NCI-H146 (cell line): ENCODE measurements around the gene GPX2.

Experiments
- DNase-seq: peaks from one replicate; lab custom pipeline; 2025; lab: John Stamatoyannopoulos, UW

Gene GPX2

DNA sequence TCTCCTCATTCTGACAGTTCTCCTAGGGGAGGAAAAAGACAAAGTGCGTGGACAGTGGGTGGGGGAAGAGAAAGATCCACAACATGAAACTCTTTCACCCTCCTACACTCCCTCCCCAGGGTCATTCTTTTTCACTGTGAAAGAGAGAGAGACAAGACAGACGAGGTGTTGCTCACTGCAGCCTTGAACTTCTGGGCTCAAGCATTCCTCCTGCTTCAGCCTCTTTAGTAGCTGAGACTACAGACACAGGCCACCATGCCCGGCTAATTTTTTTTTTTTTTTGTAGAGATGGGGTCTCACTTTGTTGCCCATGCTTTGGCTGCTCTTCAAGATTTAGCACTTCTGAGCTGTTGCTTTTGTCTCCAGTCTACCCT, 2.7 kb downstream of the GPX2 start:
- DNase-seq = no peak

DNA sequence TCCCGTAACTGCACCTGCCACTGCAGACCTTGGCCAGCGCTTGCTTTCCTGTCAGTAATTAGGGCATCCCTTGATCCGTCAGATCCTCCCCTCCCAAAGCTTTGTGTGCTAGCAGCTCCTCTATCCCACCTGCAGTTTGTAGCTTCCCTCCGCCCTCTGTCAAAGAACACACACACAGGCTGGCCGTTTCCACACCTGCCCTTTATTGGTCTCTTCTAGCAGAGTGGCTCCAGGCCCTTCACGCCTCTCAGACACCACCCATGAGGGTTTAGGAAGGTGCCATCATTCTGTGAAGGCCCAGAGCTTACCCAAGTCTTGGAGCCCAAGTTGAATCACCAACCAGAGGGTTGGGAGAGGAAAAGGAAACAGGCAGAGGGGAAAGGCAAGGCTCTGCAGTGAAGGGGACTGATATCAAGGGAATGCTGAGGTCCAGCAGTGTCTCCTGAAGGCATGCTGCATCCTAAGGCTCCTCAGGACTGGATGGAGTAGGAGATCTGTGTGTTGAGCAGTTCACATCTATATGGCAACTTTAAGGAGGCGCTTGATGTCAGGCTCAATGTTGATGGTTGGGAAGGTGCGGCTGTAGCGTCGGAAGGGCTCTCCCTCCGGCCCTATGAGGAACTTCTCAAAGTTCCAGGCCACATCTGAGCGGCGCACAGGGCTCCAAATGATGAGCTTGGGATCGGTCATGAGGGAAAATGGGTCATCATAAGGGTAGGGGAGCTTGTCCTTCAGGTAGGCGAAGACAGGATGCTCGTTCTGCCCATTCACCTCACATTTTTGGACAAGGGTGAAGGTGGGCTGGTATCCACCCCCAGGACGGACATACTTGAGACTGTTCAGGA, 3.4 kb downstream of the GPX2 start:
- DNase-seq = peak; percentile 78

DNA sequence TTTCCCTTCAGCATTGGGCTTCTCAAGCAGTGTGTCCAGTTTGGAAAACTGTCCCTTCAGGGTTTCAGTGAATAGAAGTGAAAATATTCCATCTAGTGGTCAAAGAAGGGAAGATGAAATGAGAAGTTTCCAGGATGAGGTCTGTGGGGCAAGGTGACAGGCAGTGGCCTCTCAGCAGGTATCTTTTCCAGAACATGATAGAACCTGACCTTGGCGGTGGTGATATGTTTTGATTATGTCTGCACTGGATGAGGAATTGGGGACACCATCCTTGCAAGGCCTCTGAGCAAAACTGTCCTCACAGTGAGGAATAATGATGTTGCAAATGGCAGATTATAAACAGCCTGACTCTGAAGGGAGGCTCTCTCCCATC, 4.7 kb downstream of the GPX2 start:
- no peak for DNase-seq

DNA sequence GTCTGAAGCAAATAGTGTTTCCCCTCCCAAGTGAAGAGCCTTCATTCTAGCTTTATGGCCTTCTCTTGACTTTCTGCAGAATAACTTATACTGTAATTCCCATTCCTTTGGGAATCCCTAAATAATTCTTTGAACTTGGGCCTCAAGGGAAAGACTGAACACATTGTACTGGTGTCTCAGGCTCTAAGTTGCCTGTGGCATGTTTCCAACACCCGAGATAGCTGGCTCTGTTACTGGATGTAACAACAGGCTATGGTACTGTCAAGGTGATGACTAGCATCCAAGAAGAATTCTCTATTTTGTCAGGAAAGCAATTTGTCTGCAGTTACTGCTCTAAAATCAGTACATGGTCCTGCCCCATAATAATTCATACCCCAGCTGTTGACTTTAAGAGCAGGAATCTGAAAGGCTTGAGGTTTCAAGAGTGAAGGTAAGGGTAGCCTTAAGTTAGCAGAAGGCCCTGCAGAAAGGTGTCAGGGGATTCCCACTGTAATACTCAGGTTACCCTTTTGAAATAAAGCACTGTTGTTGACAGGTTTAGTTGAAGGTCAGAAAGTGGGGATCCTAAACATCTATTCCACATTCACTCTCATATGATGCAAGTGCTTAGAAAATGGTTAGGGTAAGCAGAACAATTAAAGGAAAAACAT, 5.2 kb downstream of the GPX2 start:
- no peak for DNase-seq

DNA sequence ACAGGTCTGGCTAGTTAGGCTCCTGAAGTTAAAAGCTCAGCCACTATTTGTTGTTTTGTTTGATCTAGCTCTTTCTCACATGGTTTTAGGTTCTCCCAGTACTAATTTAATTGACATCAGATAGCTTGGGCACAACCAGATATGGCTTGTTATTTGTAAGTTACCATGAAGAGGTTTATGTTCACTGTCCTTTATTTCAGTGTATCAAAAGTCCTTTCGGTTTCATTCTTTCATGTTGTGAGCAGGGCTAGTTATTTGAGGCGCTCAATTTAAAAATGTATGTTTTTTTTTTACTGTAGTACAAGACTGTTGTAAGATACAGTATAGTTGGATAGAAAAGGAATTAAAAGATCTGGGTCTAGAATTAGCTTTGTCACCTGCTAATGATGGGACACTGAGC, 7.0 kb downstream of the GPX2 start:
- no peak for DNase-seq

DNA sequence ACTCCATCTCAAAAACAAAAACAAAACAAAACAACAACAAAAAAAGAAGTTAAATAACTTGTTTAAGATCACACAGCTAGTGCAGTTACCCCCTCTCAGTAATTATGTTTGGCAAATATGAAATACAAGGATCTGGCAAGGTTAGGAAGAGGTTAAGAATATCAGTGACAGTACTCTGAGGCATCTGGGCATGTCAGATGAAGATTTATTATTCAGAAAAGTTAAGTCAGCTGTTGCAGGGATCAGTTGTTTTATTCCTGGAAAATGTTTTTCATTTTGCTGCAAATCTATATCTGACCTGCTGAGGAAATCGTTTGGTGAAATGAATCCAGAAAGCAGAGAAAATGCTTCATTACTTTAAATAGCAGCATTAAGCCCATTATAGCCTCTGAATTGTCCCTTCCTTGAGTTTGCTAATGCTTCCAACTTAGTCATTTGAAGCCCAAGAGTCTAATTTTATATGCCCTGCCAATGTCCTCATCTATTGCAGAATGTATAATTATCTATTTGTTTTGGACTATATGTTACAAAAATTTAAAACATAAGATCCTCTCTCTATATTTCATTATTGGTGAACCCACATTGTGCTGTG, 8.1 kb downstream of the GPX2 start:
- DNase-seq = no peak

DNA sequence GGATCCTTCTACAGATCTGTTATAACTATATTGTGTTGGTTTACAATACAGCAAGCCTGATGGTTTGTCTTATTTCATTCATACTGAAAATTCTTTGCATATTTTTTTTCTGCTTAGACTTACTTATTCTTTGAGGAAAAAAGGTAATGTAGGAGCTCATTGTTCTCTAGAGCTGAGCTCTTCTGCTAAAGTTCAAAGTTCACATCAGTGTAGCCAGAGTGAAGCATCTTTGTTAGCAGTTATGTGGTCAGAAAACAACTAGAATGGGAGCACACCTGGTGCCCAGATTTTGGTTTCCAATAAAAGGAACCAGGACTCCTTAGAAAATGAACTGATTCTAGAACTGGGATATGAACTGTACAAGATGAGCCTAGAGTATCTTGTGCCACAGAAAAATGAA, 10.3 kb downstream of the GPX2 start:
- no peak for DNase-seq

DNA sequence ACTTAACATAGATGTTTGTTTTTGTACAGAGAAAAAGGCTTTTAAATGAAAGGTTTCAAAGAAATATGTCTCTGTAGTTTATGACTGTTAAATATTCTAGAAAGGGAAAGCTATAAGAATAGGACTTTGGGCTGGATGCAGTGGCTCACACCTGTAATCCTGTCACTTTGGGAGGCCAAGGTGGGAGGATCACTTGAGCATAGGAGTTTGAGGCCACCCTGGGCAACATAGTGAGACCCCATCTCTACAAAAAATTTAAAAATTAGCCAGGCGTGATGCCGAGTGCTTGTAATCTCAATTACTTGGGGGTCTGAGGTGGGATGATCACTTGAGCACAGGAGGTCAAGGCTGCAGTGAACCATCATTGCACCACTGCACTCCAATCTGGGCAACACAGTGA, 11.4 kb downstream of the GPX2 start:
- DNase-seq = no peak

DNA sequence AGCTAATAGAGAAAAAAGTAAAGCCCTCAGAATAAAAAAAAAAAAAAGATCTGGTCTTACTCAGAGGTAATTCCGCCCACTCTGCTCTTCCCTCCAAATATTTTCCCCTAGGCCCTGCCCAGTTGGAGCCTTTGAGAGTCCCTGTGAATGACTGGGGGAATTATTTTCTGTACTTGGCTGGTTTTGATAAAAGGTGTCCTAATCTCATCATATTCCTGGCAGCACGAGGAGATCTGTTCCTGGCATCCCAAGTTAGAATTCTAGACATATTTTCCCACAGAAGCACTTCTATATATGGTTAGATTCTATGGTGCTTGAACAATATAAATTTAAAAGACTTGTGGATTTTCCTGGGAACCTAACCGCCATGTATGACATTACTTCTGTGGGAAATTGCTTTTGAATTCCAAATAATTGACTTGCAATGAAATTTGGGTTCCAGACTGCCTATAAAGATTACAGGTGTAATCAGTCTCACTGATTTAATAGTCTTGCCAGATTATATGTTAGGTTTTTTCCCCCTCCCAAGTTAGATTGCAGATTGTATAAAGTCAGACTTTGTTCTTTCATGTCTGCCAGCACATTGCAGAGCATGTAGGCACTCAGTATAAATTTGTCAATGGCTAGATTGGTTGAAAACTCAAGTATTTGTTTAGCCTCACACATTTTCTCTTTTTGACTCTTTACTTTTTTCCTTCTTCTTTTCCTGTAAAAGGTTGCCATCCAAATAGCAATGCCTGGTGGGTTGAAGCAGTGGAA, 12.3 kb downstream of the GPX2 start:
- DNase-seq = no peak

DNA sequence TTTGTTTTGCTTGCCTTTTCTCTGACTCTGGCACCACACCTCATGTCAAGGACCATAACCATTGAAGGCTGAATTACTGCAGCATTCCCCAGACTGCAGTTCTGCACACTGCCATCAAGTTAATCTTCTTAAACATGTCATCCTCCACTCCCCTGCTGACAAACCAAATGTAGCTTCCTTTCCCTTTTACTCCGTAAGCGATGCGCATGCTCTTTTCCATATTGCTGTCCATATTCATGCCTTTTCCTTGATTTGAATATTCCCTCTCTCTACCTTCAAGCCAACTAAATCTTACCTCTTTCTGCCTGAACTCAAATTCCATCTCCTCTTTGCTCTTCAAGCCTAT, 13.6 kb downstream of the GPX2 start:
- no peak for DNase-seq

DNA sequence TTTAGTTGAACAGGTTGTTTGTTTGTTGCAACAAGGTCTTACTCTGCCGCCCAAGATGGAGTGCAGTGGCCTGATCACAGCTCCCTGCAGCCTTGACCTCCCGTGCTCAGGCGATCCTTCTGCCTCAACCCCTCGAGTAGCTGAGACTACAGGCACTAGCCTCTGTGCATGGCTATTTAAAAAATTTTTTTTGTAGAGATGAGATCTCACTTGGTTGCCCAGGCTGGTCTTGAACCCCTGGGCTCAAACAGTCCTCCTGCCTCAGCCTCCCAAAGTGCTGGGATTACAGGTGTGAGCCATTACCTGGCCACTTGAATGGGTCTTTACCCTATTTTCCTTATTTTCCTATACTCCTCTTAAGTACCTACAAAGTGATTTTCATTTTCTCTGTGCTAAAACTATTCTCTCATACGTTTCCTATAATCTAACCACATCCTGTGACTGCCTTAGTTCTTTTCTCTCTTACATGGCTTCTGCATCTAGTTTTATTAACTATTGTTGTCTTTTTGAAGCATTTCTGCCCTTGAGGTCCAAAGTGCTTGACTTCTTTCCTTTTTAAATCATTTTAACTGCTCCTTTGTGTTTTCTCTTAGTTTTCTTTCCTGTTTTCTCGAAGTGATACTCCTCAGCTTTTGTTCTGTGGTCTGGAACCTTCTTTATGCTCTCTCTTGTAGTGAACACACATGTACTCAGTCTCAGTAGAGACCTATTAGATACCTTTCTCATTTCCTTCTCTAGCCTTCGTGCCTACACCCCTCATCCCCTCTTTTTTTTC, 14.1 kb downstream of the GPX2 start:
- no peak for DNase-seq

DNA sequence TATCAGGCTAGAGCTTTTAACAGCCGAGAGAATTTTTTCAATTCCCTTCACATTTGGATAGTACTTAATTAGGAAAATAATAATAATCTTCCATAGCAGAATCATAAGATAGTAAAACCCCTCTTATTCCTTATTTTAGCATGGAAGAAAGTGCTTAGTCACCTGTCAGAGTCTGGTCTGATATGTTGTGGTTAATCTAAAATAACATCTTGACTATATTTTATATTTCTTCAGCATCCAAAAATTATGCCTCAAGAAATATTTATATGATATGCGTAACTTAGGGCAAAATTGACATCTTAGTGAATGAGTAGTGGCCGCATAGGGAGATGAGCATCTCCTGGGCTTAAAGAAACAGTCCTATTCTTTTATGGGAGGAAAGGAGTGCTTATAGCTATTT, 15.5 kb downstream of the GPX2 start:
- no peak for DNase-seq

DNA sequence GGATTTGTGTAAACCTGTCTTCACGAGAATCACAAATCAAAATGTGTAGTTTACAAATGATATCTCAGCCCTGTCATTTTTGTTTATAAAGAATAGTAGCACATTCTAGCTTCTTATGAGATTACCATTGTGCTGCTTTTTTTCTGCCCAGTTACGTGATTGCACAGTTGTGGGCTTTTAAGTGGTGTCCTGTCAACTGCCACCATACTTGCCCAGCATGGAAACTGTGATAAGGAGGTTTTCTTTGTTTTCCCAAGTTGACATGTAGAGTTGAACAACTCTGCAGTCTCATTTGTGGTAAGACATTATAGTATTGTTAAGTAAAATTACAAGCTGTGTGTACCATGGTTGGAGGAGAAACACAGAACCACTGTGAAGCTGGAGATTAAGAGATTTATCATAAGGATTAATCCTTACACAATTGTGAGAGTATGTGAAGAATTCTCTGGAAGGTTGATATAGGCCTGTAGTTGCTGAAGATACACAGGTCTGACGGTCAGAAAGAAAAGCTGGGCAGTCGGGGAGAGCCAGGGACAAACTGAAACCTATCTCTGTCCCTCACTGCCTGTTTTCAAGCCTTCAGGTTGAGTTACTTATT, 16.0 kb downstream of the GPX2 start:
- DNase-seq = no peak

DNA sequence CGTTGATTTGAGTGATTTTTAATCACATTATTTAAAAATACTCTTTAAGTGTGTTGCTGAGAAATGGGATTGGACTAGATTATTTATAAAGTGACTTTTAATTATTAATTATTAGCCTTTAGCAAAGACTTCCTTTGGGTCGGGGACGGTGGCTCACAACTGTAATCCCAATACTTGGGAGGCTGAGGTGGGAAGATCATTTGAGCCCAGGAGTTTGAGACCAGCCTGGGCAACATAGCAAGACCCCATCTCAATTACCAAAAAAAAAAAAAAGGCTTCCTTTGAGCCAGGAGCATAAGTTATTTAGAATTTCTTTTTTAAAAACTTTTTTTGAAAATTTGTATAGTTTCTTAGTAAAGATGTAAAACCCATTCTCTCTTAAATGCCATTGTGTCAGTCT, 19.5 kb downstream of the GPX2 start:
- DNase-seq = no peak

DNA sequence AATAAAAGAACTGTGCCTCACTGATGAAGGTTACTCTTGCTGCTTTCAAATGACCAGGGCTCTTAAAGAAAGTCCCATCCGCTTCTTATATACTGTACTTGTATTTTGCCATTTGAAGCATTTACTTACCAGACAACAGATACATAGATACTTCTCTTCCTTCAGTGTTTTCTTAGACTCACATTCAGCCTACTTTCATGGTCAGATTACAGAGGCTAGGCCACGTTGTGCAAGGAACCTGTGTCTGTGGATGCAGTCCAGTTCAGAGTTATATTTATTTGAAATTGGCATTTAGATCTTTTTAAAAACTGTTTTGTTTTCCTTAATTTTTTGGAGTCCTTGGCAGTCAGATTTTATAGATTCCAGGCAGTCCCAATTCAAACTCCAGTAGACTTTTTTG, 22.1 kb downstream of the GPX2 start:
- no peak for DNase-seq

DNA sequence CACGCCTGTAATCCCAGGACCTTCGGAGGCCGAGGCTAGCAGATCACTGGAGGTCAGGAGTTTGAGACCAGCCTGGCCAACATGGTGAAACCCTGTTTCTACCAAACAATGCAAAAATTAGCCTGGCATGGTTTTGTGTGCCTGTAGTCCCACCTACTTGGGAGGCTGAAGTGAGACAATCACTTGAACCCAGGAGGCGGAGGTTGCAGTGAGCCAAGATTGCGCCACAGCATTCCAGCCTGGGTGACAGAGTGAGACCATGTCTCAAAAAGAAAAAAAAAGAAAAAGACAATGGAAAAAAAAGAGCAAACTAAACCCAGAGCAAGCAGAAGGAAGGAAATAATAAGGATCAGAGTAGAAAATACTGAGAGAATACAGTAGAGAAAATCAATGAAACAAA, 22.9 kb downstream of the GPX2 start:
- DNase-seq = no peak

DNA sequence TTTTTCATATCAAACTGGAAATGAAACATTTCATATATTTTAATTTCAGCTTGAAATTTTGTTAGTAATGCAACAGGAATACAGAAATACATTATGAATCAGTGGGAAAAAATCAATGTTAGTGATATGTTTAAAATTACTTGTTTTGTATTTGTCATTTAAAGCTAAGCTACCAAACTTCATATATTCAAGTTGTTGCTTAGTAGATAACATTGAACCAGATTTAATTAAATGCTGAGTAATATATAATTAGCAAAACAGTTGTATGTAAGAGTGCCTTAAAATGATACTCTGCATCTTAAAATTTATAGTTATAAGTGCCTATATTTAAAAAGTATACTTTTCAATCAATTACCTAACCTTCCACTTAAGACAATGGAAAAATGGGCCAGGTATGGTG, 23.3 kb downstream of the GPX2 start:
- no peak for DNase-seq

DNA sequence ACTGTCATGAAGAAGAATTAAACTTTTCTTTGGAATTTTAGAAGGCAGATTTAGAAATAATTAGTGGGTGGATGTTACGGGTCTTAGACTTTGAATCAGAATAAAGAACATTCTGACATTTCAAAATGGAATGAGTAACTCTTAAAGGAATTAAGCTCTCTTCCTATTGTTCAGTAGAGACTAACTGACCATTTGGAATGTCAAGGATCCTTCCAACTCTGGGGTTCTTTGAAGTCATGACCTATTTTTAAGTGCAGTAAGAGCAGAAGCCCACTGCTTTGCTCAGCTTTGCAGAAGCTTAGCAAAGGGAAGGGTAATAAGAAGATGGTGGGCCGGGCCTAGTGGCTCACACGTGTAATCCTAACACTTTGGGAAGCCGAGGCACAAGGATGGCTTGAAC, 24.3 kb downstream of the GPX2 start:
- DNase-seq = no peak

DNA sequence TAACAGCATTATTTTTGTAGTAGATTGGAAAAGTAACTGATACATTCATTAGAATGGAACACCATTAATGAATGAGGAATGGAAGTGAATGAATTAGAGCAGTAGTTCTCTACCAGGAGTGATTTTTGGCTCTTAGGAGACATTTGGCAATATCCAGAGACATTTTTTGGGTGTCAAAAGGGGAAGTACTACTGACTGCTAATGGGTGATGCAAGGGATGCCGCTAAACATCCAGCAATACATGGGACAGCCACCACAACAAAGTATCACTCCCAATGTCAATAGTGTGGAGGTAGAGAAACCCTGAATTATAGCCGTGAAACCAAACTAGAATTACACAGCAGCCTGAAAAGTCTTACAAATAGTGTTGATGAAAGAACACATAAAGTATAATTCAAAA, 26.7 kb downstream of the GPX2 start:
- DNase-seq = no peak

DNA sequence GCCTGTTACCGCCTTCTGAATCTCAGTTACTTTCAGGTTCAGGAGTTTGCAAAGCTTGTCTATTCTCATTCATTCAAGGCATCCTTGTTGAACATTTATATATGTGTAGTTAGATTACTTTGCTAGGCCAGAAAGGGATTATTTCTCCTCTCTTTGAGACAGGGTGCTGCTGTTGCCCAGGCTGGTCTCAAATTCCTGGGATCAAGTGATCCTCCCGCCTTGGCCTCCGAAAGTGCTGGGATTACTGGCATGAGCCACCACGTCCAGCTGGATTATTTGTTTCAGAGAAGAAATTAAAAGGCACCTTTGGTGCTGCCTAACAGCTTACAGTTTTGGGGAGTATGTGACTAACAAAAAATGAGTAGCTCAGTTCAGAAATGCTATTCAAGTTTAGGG, 27.5 kb downstream of the GPX2 start:
- no peak for DNase-seq

DNA sequence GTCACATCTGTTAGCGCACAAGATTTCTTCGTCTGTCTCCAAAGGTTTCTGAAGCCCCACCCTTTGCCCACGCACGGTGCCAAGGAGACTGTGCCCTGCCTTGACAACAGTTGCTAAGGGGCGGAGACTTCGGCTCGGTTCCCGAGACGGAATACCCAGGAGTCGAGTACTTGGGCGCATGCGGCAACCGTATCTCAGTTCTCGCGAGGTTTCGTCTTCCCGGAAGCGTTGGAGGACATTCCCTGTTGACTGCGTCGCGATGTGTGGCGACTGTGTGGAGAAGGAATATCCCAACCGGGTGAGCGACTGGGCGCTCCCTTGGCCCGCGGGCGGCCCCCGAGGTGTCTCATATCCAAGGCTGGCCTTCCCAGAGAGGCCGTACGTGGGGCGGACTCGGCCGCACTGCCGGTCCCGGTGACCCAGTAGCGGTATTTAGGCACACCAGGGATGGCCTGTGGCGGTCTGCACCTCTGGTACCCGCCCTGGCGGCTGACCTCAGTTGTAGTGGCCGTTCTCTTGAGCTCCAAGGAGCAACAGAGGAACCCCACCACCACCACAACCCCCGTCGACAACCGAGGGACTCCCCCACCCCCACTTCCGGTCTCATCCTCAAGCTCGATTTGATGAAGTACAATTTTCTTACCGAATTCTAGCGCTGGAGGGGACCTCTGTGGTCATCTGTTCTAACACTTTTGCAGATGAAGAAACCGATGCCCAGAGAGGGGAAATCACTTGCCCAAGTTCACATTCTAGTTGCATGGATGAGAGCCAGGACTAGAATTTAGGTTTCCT, 28.1 kb downstream of the GPX2 start, which contains the start of gene CHURC1:
Gene CHURC1 (plus strand): TSS at position 219 of the 792 bp plus-strand sequence. CDS start 41 bp downstream, at position 260.
- peak; percentile 96 for DNase-seq
